Ascending aorta (tissue), 2 donors: Measurements from ENCODE around the gene BIRC2. TPM values are rescaled to one million over a fixed set of nuclear protein-coding genes. Genes with fewer than 3 reads are reported as not detected.

Source experiments
- DNase-seq, 2 donors: peaks; one replicate each; pipeline ENCODE4 v3.0.0-alpha.2; 2019; ENCODE audit warnings: low spot score in 2 of 2
- H3K27ac ChIP-seq, 2 donors: fragments of 200-600 bp; sonication (generic); one replicate each; pipeline ENCODE4 v1.5.1; 2016 to 2017; ENCODE audit warnings: mild to moderate bottlenecking in 1 of 2
- H3K27me3 ChIP-seq: fragments of 200-600 bp; sonication (generic); one replicate; pipeline ENCODE4 v1.5.1; 2017
- H3K36me3 ChIP-seq, 2 donors: fragments of 200-600 bp; sonication (generic); one replicate each; pipeline ENCODE4 v1.5.1; 2016
- H3K4me1 ChIP-seq, 2 donors: fragments of 200-600 bp; sonication (generic); one replicate each; pipeline ENCODE4 v1.5.1; 2016 to 2017; ENCODE audit warnings: mild to moderate bottlenecking in 1 of 2
- H3K4me3 ChIP-seq, 2 donors: fragments of 200-600 bp; sonication (generic); one replicate each; pipeline ENCODE4 v1.5.1; 2016 to 2017; ENCODE audit warnings: mild to moderate bottlenecking in 1 of 2
- H3K9me3 ChIP-seq, 2 donors: fragments of 200-600 bp; sonication (generic); one replicate each; pipeline ENCODE4 v1.5.1; 2016
- CTCF ChIP-seq, 3 experiments: fragments of 200-600 bp in 2 of 3; fragments of 450-650 bp in 1 of 3; sonication (generic) in 2 of 3; IDR thresholded peaks; one replicate each; pipeline ENCODE4 v1.5.1; 2016 to 2019; ENCODE audit warnings: antibody characterized with exemption in 3 of 3, mild to moderate bottlenecking in 1 of 3, moderate library complexity in 1 of 3
- intact Hi-C: fragments of 100-400 bp; cut with DNase I; formaldehyde crosslinking; loops from one replicate; pipeline ENCODE4 v1.15.1; 2023
- total RNA-seq: library from RNA; depleted of rRNA; stranded (reverse); fragments of >200 nt; gene quantifications from one replicate; pipeline ENCODE4 v1.1.0, GENCODE V29; 2016

The BIRC2 gene
- total RNA-seq, 1 donor from 2014 or later = 27.7 TPM

DNA sequence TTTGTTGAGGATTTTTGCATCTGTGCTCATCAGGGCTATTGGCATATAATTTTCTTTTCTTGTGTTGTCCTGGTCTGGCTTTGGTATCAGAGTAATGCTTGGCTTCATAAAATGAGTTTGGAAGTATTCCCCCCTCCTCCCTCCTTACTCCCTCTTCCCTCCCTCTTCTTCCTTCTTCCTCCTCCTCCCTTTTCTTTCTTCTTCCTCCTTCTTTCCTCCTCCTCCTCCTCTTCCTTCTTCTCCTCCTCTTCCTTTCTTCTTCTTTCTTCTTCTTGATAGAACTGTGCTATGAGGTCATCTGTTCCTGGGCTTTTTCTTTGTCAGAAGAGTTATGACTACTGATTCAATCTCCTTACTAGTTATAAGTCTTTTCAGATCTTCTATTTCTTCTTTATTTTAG lies 10.1 kb downstream of the BIRC2 start:
- no peak overlapping the region for H3K27ac ChIP-seq
- H3K4me3 ChIP-seq = no peak overlapping the region
- no peaks in the 10 kb centered on the region for H3K9me3 ChIP-seq
- no peak for DNase-seq
- H3K36me3 ChIP-seq = peaks cover 23 to 31% of the 10 kb centered on the region in 2 donors
- no peaks in the 10 kb centered on the region for H3K27me3 ChIP-seq
- TF ChIP-seq CTCF (IDR thresholded peaks at IDR 0.05) = no peak
- intact Hi-C loops = no loop called here
- H3K4me1 ChIP-seq = no peaks in the 10 kb centered on the region

- no peaks in the 10 kb centered on the region for H3K9me3 ChIP-seq
- no peak overlapping the region for H3K27ac ChIP-seq
- no peak overlapping the region for H3K4me3 ChIP-seq
- H3K36me3 ChIP-seq = peaks cover 39 to 44% of the 10 kb centered on the region in 2 donors
- DNase-seq = no peak
- H3K4me1 ChIP-seq = no peaks in the 10 kb centered on the region
- intact Hi-C loops = no loop called here
- TF ChIP-seq CTCF (IDR thresholded peaks at IDR 0.05) = no peak
- H3K27me3 ChIP-seq = no peaks in the 10 kb centered on the region
Measured at GRCh38 chr11:102359372-102359771, 12.4 kb downstream of the BIRC2 start.

GRCh38 chr11:102360681-102361080 lies 13.7 kb downstream of the BIRC2 start:
- no peak for TF ChIP-seq CTCF (IDR thresholded peaks at IDR 0.05)

GRCh38 chr11:102361086-102362031 lies 14.3 kb downstream of the BIRC2 start:
- DNase-seq = no peak
- Histone ChIP-seq H3K9me3 (no peaks in the 10 kb centered on the region), H3K36me3 (peaks cover 44 to 64% of the 10 kb centered on the region in 2 donors), H3K27ac (no peak overlapping the region), H3K27me3 (no peaks in the 10 kb centered on the region), H3K4me3 (no peak overlapping the region), H3K4me1 (no peaks in the 10 kb centered on the region)
- TF ChIP-seq CTCF (IDR thresholded peaks at IDR 0.05) = no peak
- intact Hi-C loops = no loop called here

More at GRCh38 chr11:102360681-102361080, 13.7 kb downstream of the BIRC2 start:
- Histone ChIP-seq H3K36me3 (peaks cover 41 to 57% of the 10 kb centered on the region in 2 donors), H3K4me1 (no peaks in the 10 kb centered on the region), H3K27ac (no peak overlapping the region), H3K9me3 (no peaks in the 10 kb centered on the region), H3K27me3 (no peaks in the 10 kb centered on the region), H3K4me3 (no peak overlapping the region)
- no peak for DNase-seq
- intact Hi-C loops = no loop called here

- DNase-seq = no peak
- Histone ChIP-seq H3K27me3 (no peaks in the 10 kb centered on the region), H3K4me3 (no peak overlapping the region), H3K4me1 (no peaks in the 10 kb centered on the region), H3K36me3 (peaks cover 48 to 77% of the 10 kb centered on the region in 2 donors), H3K27ac (no peak overlapping the region), H3K9me3 (no peaks in the 10 kb centered on the region)
- intact Hi-C loops = no loop called here
- TF ChIP-seq CTCF (IDR thresholded peaks at IDR 0.05) = no peak
Measured at GRCh38 chr11:102364991-102365390, 18.0 kb downstream of the BIRC2 start.
